Caco-2 (cell line): ENCODE data around the gene KIF22. TPM values are rescaled to one million over a fixed set of nuclear protein-coding genes. Genes with fewer than 3 reads are reported as not detected.

Source experiments
- BruUV-seq: library from RNA; stranded (reverse); fragments of 400-500 nt; replicated peaks from 2 replicates; lab custom pipeline; 2021; lab: Mats Ljungman, UMichigan
- CTCF ChIA-PET: fragments of 300-600 bp; sonication (Branson Sonifier 250); formaldehyde crosslinking; loops from one replicate; lab custom pipeline; 2022; ENCODE audit warnings: antibody characterized with exemption; lab: Charles Lee
- POLR2A ChIA-PET: fragments of 300-600 bp; sonication (Branson Sonifier 250); formaldehyde crosslinking; loops from one replicate; lab custom pipeline; 2022; ENCODE audit warnings: antibody characterized with exemption; lab: Charles Lee
- DNase-seq, 2 experiments: peaks; one replicate each; pipeline versions ENCODE4 v3.0.0 to v3.0.0-alpha.2; 2020 to 2022
- H3K27me3 ChIP-seq: replicated peaks from 2 replicates; pipeline ENCODE4 v1.6.0; 2011; ENCODE audit warnings: low read length; ENCODE audit not compliant: control insufficient read depth, insufficient read depth
- H3K36me3 ChIP-seq: 2 replicates; pipeline ENCODE4 v1.5.1; 2011; ENCODE audit warnings: low read length; ENCODE audit not compliant: control insufficient read depth, insufficient read depth
- H3K4me1 ChIP-seq: fragments of 250-450 bp; sonication (Bioruptor Pico); 2 replicates; pipeline ENCODE4 v1.5.1; 2020; ENCODE audit warnings: mild to moderate bottlenecking
- H3K4me3 ChIP-seq: 2 replicates; pipeline ENCODE4 v1.5.1; 2011; ENCODE audit warnings: low read depth, mild to moderate bottlenecking, control low read depth, low read length
- H3K9me3 ChIP-seq: fragments of 250-450 bp; sonication (Bioruptor Pico); 2 replicates; pipeline ENCODE4 v1.5.1; 2020; ENCODE audit warnings: mild to moderate bottlenecking, moderate library complexity
- H3K27ac Mint-ChIP-seq: one replicate; pipeline ENCODE4 v1.8.0; 2022; ENCODE audit warnings: mixed read lengths; ENCODE audit not compliant: unreplicated experiment
- H3K27me3 Mint-ChIP-seq: one replicate; pipeline ENCODE4 v1.8.0; 2022; ENCODE audit warnings: mixed read lengths; ENCODE audit not compliant: insufficient read depth, unreplicated experiment
- H3K36me3 Mint-ChIP-seq: one replicate; pipeline ENCODE4 v1.8.0; 2022; ENCODE audit warnings: mild to moderate bottlenecking, mixed read lengths; ENCODE audit not compliant: insufficient read depth, unreplicated experiment
- H3K4me1 Mint-ChIP-seq: one replicate; pipeline ENCODE4 v1.8.0; 2022; ENCODE audit warnings: low read depth, mixed read lengths; ENCODE audit not compliant: unreplicated experiment
- H3K4me3 Mint-ChIP-seq: one replicate; pipeline ENCODE4 v1.8.0; 2022; ENCODE audit warnings: mild to moderate bottlenecking, moderate library complexity, mixed read lengths; ENCODE audit not compliant: unreplicated experiment
- H3K9me3 Mint-ChIP-seq: one replicate; pipeline ENCODE4 v1.8.0; 2022; ENCODE audit warnings: mixed read lengths; ENCODE audit not compliant: unreplicated experiment
- CTCF ChIP-seq, 2 experiments: fragments of 200-600 bp in 1 of 2; IDR thresholded peaks; 1 replicate in 1 of 2; 2 replicates in 1 of 2; pipeline versions ENCODE4 v1.5.1 to v1.8.0; 2011 to 2022; ENCODE audit warnings: antibody characterized with exemption in 1 of 2, control low read depth in 1 of 2, inconsistent platforms in 1 of 2, low read depth in 1 of 2, low read length in 1 of 2, mild to moderate bottlenecking in 1 of 2, moderate library complexity in 1 of 2; ENCODE audit not compliant: insufficient read depth in 1 of 2, severe bottlenecking in 1 of 2, unreplicated experiment in 1 of 2
- intact Hi-C: fragments of 100-400 bp; cut with micrococcal nuclease; formaldehyde crosslinking; loops from one replicate; pipeline ENCODE4 v1.10.0; 2022; ENCODE audit not compliant: unreplicated experiment
- total RNA-seq: library from RNA; stranded (reverse); gene quantifications from 2 replicates; pipeline ENCODE4 v1.2.3, GENCODE V29; 2022

KIF22 gene
- total RNA-seq, 1 experiment from 2014 or later: 152 TPM

- intact Hi-C loops: no loop called here
- Mint-ChIP-seq H3K27me3 (no peaks in the 10 kb centered on the region), H3K4me3 (no peak overlapping the region), H3K4me1 (no peaks in the 10 kb centered on the region), H3K9me3 (no peaks in the 10 kb centered on the region), H3K36me3 (peaks cover 16% of the 10 kb centered on the region), H3K27ac (no peak overlapping the region)
- ChIA-PET CTCF (no interaction called here), POLR2A (no interaction called here)
- Histone ChIP-seq H3K9me3 (no peaks in the 10 kb centered on the region), H3K27me3 (no peaks in the 10 kb centered on the region), H3K36me3 (no peaks in the 10 kb centered on the region; the same call in 1 of the 2 replicates), H3K4me1 (no peaks in the 10 kb centered on the region), H3K4me3 (no peak overlapping the region)
- TF ChIP-seq CTCF (IDR thresholded peaks at IDR 0.05; ENCODE audit: insufficient read depth in 1 of 2, low read depth in 1 of 2, low read length in 1 of 2, severe bottlenecking in 1 of 2, unreplicated experiment in 1 of 2): no peak
- DNase-seq: no peak
- no TSS peak for BruUV-seq
These were observed 51.1 kb downstream of the KIF22 start for GRCh38 chr16:29841631-29842030.

GRCh38 chr16:29842732-29843346 lies 52.3 kb downstream of the KIF22 start:
- Mint-ChIP-seq H3K36me3 (peaks cover 21% of the 10 kb centered on the region), H3K27me3 (no peaks in the 10 kb centered on the region), H3K4me1 (no peaks in the 10 kb centered on the region), H3K4me3 (no peak overlapping the region), H3K9me3 (no peaks in the 10 kb centered on the region), H3K27ac (no peak overlapping the region)
- no TSS peak for BruUV-seq
- H3K27me3 ChIP-seq: no peaks in the 10 kb centered on the region
- TF ChIP-seq CTCF (IDR thresholded peaks at IDR 0.05; ENCODE audit: insufficient read depth in 1 of 2, low read depth in 1 of 2, low read length in 1 of 2, severe bottlenecking in 1 of 2, unreplicated experiment in 1 of 2): no peak
- H3K4me1 ChIP-seq: no peaks in the 10 kb centered on the region
- no peak overlapping the region for H3K4me3 ChIP-seq
- H3K9me3 ChIP-seq: no peaks in the 10 kb centered on the region
- ChIA-PET POLR2A (interaction anchor here (0.5 kb wide), 1 partner anchor 37 kb away, joined by 3 read pairs; the partner anchor contains the start of gene MAZ), CTCF (interaction anchor here (0.8 to 1.8 kb wide), 4 partner anchors 10 to 57 kb away, joined by 3 to 7 read pairs (median 4); partner anchors contain the start of gene SEZ6L2)
- intact Hi-C loops: no loop called here
- DNase-seq: no peak
- peaks cover 3% of the 10 kb centered on the region; the same call in 1 of the 2 replicates for H3K36me3 ChIP-seq

GRCh38 chr16:29843931-29844330 lies 53.4 kb downstream of the KIF22 start:
- CTCF ChIA-PET: interaction anchor here (1.8 kb wide), 1 partner anchor 55 kb away, joined by 3 read pairs; the partner anchor contains the start of gene SEZ6L2
- no TSS peak for BruUV-seq
- Mint-ChIP-seq H3K27me3 (no peaks in the 10 kb centered on the region), H3K36me3 (peaks cover 21% of the 10 kb centered on the region), H3K27ac (no peak overlapping the region), H3K4me1 (no peaks in the 10 kb centered on the region), H3K9me3 (no peaks in the 10 kb centered on the region), H3K4me3 (no peak overlapping the region)
- Histone ChIP-seq H3K4me1 (no peaks in the 10 kb centered on the region), H3K9me3 (no peaks in the 10 kb centered on the region), H3K36me3 (peaks cover 3% of the 10 kb centered on the region; the same call in 1 of the 2 replicates), H3K4me3 (no peak overlapping the region), H3K27me3 (no peaks in the 10 kb centered on the region)
- intact Hi-C loops: no loop called here
- no peak for TF ChIP-seq CTCF (IDR thresholded peaks at IDR 0.05; ENCODE audit: insufficient read depth in 1 of 2, low read depth in 1 of 2, low read length in 1 of 2, severe bottlenecking in 1 of 2, unreplicated experiment in 1 of 2)
- POLR2A ChIA-PET: no interaction called here
- no peak for DNase-seq
